Fibroblast of skin of back (primary cell): ENCODE data around the gene MED13L.

Experiments used
- DNase-seq: peaks from one replicate; pipeline ENCODE4 v3.0.0-alpha.2; 2013

MED13L gene

DNA sequence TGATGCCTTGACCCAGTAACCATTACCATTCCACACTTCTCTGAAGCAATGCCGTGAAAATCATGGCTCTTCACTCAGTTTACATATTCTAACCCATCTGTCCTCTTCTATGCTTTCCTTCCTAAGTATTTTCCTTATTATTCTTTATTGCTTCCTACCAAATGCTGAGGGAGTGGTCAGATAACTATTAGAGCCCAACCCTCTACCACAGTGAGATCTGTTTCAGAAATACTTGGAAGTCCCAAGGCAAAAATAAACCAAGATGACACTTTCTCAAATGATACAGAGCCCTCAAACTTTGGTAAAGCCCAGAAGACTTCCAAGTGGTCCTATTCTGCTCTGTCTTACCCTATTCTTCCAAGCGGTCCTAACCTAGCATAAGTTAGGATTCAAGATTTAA is 68.0 kb downstream of the MED13L start:
- peak; percentile 15 for DNase-seq

GRCh38 chr12:116207274-116207673 is 70.2 kb downstream of the MED13L start:
- DNase-seq = no peak

DNA sequence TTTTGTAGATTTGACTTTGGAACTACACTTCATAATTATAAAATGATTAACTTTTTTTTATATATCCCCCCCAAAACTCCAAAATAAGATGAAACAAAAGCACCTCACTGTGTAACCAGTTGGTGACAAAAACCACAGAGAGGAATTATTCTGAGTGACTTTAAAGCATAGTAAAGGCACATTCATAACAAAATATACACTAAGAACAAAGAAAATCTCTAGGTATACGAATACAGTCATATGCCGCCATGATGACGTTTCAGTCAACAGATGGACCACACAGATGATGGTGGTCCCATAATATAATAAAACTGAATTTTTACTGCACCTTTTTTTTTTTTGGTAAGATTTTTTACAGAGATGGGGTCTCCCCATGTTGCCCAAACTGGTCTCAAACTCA is 70.7 kb downstream of the MED13L start:
- no peak for DNase-seq

GRCh38 chr12:116204785-116205184 is 72.7 kb downstream of the MED13L start:
- DNase-seq = no peak

GRCh38 chr12:116204169-116204568 is 73.3 kb downstream of the MED13L start:
- DNase-seq = no peak

DNA sequence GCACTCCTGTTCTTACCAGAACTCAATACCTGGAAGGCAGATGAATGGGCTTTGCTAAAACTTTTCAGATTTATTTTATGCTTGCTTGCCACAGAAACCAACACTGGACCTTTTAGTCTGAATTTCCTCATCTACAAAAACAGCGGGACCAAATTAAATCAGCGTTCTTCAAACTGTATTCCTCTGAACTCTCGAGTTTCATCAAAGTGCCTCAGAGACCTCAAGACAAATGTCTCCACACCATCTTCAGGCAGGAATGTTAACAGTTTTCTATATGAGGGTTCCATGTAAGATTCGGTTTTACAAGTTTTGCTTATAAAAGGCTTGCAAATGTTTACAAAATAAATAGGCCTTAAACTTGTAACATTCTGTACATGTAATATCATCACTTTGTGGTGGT is 74.6 kb downstream of the MED13L start:
- DNase-seq = peak; percentile 59

DNA sequence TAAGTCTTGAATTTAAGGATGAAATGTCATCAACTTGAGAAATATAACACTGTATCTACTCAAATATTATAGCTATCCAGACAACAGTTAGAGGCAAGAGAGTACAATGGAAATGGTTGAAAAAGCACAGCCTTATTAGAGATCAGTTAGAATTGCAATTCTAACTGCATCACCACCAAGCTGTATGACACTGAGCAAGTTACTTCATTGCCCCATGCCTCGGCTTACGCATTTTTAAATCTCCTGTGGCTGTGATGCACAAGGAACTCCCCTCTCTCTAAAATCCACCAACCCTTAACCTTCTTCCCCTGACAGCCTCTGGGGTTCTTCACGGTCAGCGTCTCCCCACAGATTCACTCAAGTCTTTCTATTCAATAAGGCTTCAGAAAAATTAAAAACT is 75.1 kb downstream of the MED13L start:
- DNase-seq = no peak

GRCh38 chr12:116201908-116202307 is 75.6 kb downstream of the MED13L start:
- peak; percentile 82 for DNase-seq

DNA sequence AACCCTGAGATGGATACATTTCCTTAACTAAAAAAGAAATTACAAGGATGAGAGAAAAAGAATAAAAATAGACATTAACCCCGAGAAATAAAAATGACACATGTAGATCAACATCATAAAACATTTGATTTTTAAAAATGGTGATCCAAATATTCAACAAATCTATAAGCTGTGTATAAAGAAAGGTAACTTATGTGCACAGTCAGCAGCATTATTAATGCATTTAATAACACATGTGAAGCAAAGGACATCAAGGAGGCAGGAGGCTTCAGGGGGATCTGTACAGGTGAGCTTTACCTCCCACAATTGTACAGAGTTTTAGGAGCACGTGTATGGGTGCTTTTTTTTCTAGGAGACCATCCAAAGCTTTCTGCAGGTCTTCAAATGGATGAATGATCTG is 76.1 kb downstream of the MED13L start:
- no peak for DNase-seq

DNA sequence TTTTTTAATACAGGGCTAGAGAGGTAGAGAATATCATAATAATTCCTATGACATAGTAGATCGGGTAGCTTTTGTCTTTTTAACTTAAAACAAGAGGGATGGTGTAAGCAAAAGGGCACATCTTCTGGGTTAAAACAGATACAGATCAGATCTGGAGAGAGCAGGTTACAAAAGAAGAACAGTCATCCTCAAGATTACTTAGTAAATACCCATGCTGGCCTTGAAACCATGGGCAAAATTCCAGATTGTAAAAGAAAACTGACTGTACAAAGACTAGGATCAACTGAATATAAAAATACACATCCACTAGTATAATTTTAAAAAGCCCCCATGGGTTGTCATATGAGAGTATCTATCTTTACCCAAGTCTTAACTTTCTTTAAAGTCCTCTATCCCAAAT is 76.7 kb downstream of the MED13L start:
- peak; percentile 40 for DNase-seq

DNA sequence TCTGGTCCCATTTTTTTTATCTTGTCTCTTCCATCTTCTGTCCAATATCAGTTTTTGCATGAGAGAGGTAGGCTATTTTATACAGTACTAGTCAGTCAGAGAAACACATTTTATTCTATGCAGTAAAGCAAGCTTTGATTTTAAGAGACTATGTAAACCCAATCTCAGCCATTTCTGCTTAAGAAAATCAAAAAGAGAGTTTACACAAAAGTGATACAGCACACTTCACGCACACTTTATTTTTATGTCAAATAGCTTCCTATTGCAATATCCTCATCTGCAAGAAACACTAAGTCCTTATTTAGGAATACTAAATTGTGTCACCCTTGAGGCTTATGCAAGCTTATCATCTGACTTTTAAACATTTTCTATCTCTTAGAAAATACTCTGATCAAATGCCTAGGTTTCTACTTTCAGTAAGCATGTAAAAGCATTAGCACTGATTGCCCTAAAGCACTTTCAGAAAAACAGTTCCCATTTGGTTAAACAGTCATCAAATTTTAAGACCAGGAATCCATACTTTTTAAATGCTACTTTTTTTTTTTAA is 78.3 kb downstream of the MED13L start:
- no peak for DNase-seq

GRCh38 chr12:116196752-116197718 is 80.5 kb downstream of the MED13L start:
- no peak for DNase-seq

DNA sequence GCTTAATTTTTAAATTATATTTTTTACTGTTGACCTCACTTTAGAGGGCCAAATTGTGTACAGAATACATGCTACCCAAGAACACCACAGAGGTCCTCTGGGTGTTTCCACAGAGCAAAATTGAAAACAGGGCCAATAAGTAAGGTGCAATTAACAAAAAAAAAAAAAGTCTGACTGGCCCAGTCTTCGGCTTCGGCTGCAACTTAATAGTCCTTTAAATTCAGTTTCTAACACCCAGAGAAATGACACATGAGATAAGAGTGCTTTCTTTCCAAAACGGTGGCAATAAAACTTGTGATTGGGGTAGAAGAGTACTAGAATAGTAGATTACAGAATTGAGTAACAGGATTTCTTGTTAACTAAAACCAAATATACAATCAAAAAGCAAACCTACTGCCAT is 81.3 kb downstream of the MED13L start:
- DNase-seq = no peak

DNA sequence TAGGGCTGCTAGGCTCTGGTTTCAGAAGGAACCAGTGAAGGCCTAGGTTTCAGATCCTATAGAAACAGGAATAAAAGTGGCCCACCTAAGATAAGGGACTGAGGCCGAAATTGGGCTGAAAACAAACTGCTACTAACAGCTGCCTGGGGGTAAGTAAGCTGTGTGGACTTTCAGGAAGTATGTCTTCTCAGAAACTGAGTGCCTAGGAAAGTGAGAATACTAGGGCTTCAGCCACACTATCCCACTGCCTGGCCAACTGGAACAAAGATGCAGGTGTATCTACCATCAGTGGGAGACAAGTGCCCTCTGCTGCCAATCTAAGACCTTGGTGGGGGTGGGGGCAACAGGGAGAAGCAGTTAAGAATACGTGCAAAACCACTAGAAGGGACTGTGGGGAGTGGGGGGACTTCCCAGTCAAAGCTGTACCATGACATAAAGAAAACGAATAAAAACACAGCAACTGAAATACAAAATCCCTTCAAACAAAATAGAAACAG is 82.5 kb downstream of the MED13L start:
- no peak for DNase-seq

DNA sequence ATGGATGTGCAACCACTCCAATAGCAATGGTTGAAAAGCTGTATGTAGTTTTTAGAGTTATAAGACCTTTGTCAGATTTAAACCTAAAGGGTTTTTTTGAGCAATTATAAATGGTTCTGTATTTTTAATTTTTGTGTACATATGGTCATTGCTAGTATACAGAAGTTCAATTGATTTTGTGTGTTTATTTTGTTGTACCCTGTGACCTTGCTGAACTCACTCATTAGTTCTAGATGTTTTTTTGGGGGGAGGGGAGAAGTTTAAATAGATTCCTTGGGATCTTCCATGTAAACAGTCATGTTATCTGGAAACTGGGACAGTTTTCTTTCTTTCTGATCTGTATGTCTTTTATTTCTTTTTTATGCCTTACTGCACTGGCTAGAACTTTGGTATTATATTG is 87.8 kb downstream of the MED13L start:
- no peak for DNase-seq

DNA sequence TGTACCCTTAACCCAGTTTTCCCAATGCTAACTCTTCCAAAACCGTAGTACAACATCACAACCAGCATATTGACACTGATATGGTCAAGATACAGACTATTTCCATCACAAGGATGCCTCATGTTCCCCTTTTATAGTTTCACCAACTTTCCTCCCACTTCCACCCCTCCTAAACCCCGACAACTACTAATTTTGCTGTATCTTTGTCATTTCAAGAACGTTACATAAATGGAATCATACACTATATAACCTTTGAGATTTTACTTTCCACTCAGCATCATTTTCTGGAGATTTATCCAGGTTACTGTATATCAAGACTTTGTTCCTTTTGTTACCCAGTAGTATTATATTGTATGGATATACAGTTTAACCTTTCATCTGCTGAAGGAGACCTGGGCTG is 88.9 kb downstream of the MED13L start:
- DNase-seq = no peak

DNA sequence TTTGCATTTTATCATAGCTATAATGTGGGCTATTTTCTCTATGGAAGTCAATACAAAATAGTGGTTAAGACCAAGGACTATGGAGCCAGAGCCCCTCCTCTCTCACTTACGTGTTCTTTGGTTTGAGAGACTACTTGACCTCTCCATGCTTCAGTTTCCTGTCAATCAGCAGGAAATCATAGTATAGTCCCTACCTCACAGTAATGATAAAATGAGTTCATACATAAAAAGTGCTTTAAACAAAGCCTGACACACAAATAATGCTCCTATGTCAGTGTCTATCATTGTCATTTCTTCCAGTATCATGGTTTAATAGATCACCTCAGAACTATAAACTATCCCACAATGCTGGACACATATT is 90.4 kb downstream of the MED13L start:
- no peak for DNase-seq

GRCh38 chr12:116186482-116187150 is 90.9 kb downstream of the MED13L start:
- DNase-seq = no peak

DNA sequence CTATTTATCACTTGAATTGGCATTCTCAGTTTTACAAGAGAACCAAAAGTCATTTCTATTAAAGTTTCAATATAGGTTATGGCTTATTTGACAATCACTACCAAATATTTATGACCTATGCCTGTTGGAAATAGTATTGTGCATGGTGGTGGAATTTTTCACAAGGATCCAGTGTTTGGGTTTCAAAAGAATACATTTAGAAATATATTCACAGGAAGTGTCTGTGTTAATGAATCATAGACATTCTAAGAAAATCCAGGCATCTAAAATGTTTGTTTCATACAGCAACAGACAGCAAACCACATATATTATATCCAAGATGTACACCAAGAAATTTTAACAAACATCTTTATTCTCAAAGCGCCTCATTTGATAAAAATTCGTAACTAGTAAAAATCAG is 92.7 kb downstream of the MED13L start:
- peak; percentile 53 for DNase-seq

DNA sequence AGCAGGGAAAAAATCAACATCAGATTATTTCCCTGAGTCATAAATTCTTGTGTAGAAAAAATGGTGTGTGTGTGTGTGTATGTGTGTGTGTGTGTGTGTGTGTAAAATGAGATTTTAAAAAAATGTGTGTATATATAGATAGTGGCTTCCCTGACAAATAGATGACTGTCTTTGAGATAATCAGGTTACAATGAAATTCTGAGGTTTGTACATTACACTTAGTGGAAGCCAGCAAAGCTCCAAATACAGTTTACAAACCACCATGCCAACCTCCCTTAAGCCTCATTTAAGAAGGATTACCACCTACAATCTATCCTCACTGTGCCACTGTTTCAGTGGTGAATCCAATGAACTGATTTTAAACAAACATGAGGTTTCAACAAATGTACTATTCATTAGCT is 93.8 kb downstream of the MED13L start:
- DNase-seq = peak; percentile 62

DNA sequence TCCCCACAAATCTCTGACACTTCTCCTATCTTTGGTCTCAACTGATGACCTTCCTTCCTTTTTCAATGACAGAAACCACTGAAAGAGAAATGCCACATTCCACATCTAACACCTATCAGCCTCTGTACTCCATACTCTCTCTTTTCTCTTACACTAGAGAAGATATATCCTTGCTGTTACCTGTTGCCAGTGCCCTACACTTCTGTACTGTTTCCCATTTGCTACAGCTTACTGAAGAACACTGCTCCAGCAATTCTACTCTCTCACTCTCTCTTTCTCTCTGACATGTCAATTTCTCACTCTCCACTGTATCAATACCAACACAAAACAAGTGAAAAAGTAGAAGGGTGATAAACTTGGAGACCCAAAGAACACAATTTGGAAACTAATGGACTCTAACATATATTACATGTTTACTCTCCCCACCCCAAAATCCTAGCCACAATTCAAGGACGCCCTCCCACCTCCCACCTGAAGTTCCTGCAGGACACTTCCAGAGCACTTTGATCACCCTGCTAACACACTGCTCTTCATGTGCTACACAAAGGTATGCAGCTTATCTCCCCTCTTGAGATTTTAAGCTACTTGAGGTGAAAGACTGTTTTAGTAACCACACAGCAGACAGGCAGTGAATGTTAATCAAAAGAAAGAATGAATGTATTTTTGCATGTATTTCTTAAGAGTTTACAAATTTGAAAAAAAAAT is 95.0 kb downstream of the MED13L start:
- no peak for DNase-seq

GRCh38 chr12:116180448-116180847 is 97.0 kb downstream of the MED13L start:
- DNase-seq = no peak

DNA sequence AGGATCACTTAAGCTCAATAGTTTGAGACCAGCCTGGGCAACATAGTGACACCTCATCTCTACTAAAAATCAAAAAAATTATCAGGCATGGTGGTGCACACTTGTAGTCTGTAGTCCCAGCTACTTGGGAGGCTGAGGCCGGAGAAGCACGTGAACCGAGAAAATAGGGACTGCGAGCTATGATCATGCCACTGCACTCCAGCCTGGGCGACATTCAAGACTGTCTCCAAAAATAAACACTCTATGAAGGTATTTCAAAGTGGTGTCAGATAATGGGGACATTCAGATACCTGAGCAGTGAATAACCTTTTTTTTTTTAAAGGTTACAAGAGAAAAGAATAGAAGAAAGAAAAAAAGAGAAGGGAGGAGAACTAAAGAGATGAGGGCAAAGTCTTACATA is 98.1 kb downstream of the MED13L start:
- no peak for DNase-seq
